Measurements from ENCODE around the gene RHPN2. TPM values are rescaled to one million over a fixed set of nuclear protein-coding genes. Genes with fewer than 3 reads are reported as not detected.
"Not testable (repeated sequence)": the region's sequence is repeated elsewhere in the genome, so short reads cannot be mapped to it uniquely, and the experiment has no call there.

The RHPN2 gene
- total RNA-seq, 4 donors from 2014 or later = 4.0 to 9.6 (median 6.4) TPM

GRCh38 chr19:33000910-33001309 lies 63.8 kb downstream of the RHPN2 start:
- H3K9me3 ChIP-seq = no peaks in the 10 kb centered on the region
- no peak for TF ChIP-seq CTCF (IDR thresholded peaks at IDR 0.05)
- no peaks in the 10 kb centered on the region for H3K4me1 ChIP-seq
- DNase-seq (ENCODE audit: low spot score in 2 of 2) = no peak
- H3K4me3 ChIP-seq = no peak overlapping the region
- no peaks in the 10 kb centered on the region for H3K27me3 ChIP-seq
- no peak overlapping the region for H3K27ac ChIP-seq
- WGBS, 2 donors = 95 to 97% methylated on average over 4 of the region's 4 CpGs
- H3K36me3 ChIP-seq = peaks cover 0 to 7% (median 0%) of the 10 kb centered on the region in 3 donors

GRCh38 chr19:33000510-33000909 lies 64.2 kb downstream of the RHPN2 start:
- no peak for TF ChIP-seq CTCF (IDR thresholded peaks at IDR 0.05)
- no peak for TF ChIP-seq POLR2A (IDR thresholded peaks at IDR 0.05)
- TF ChIP-seq EP300 (IDR thresholded peaks at IDR 0.05) = no peak
- WGBS, 2 donors = 89 to 92% methylated on average over 8 of the region's 8 CpGs

GRCh38 chr19:32998722-32999121 lies 66.0 kb downstream of the RHPN2 start:
- H3K36me3 ChIP-seq = peaks cover 0 to 14% (median 0%) of the 10 kb centered on the region in 3 donors
- WGBS, 2 donors = 78% methylated on average over 3 of the region's 3 CpGs
- DNase-seq (ENCODE audit: low spot score in 2 of 2) = no peak
- no peak overlapping the region for H3K27ac ChIP-seq
- no peaks in the 10 kb centered on the region for H3K9me3 ChIP-seq
- H3K4me1 ChIP-seq = no peaks in the 10 kb centered on the region
- H3K27me3 ChIP-seq = no peaks in the 10 kb centered on the region
- no peak overlapping the region for H3K4me3 ChIP-seq
- no peak for TF ChIP-seq CTCF (IDR thresholded peaks at IDR 0.05)
- no peak for TF ChIP-seq POLR2A (IDR thresholded peaks at IDR 0.05)
- no peak for TF ChIP-seq EP300 (IDR thresholded peaks at IDR 0.05)

More at GRCh38 chr19:33000510-33000909, 64.2 kb downstream of the RHPN2 start:
- H3K27me3 ChIP-seq = no peaks in the 10 kb centered on the region
- peaks cover 0 to 7% (median 0%) of the 10 kb centered on the region in 3 donors for H3K36me3 ChIP-seq
- no peak overlapping the region for H3K27ac ChIP-seq
- no peak for DNase-seq (ENCODE audit: low spot score in 2 of 2)
- no peaks in the 10 kb centered on the region for H3K4me1 ChIP-seq
- H3K9me3 ChIP-seq = no peaks in the 10 kb centered on the region
- H3K4me3 ChIP-seq = no peak overlapping the region

GRCh38 chr19:32997716-32998355 lies 66.9 kb downstream of the RHPN2 start:
- 91 to 96% methylated on average over 14 of the region's 14 CpGs for WGBS, 2 donors
- no peak for DNase-seq (ENCODE audit: low spot score in 2 of 2)
- Histone ChIP-seq H3K36me3 (peaks cover 0 to 16% (median 0%) of the 10 kb centered on the region in 3 donors), H3K27ac (no peak overlapping the region), H3K4me1 (no peaks in the 10 kb centered on the region), H3K4me3 (no peak overlapping the region), H3K9me3 (no peaks in the 10 kb centered on the region), H3K27me3 (no peaks in the 10 kb centered on the region)
- no peak for TF ChIP-seq POLR2A (IDR thresholded peaks at IDR 0.05)
- TF ChIP-seq CTCF (IDR thresholded peaks at IDR 0.05) = no peak
- TF ChIP-seq EP300 (IDR thresholded peaks at IDR 0.05) = no peak

- not testable (repeated sequence) for H3K4me1 ChIP-seq; H3K4me3 ChIP-seq; H3K27ac ChIP-seq; DNase-seq (ENCODE audit: low spot score in 2 of 2); H3K9me3 ChIP-seq; H3K27me3 ChIP-seq
- WGBS, 2 donors = 77 to 86% methylated on average over 7 of the region's 7 CpGs
- H3K36me3 ChIP-seq = peaks cover 0 to 16% (median 0%) of the 10 kb centered on the region in 3 donors
Measured at GRCh38 chr19:32997061-32997464, 67.6 kb downstream of the RHPN2 start.

- 92% methylated on average over 16 of the region's 17 CpGs; no CpG with 5 or more reads in 1 of the 2 donors for WGBS, 2 donors
Measured at GRCh38 chr19:32995966-32996365, 68.7 kb downstream of the RHPN2 start.

More at GRCh38 chr19:32995966-32996365, 68.7 kb downstream of the RHPN2 start:
- not testable (repeated sequence) for DNase-seq (ENCODE audit: low spot score in 2 of 2); H3K27me3 ChIP-seq; H3K4me3 ChIP-seq; H3K4me1 ChIP-seq; H3K9me3 ChIP-seq; H3K27ac ChIP-seq
- peaks cover 0 to 16% (median 0%) of the 10 kb centered on the region in 3 donors for H3K36me3 ChIP-seq
